GM12874 (cell line): Measurements from ENCODE around the gene FHIT.

ENCODE experiments used
- TF ChIP-seq, protein P1 (sequence below): IDR thresholded peaks from 2 replicates; pipeline ENCODE4 v1.5.1; 2011; ENCODE audit warnings: low read depth, mild to moderate bottlenecking, control low read depth, low read length, moderate library complexity; ENCODE audit not compliant: insufficient read depth

Gene FHIT

DNA sequence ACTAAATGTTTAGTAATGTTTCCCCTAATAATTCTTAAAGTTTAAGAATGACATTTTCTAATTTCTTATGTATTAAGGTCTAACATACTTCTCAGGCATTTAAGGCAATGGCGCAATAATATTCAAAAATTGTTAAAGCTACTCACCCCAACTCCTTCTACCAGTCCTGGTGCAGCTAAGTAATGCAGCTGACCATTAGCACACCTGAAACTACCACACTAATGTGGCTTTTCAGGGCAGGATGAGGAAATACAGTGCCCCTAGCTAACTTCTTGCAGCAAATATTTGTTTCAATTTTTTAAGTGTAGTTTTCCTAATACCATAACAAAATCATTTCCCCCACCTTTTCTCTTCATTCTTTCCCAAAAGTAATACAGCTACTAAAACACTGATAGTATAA is 827.7 kb downstream of the FHIT start:
- TF ChIP-seq, protein P1, sequence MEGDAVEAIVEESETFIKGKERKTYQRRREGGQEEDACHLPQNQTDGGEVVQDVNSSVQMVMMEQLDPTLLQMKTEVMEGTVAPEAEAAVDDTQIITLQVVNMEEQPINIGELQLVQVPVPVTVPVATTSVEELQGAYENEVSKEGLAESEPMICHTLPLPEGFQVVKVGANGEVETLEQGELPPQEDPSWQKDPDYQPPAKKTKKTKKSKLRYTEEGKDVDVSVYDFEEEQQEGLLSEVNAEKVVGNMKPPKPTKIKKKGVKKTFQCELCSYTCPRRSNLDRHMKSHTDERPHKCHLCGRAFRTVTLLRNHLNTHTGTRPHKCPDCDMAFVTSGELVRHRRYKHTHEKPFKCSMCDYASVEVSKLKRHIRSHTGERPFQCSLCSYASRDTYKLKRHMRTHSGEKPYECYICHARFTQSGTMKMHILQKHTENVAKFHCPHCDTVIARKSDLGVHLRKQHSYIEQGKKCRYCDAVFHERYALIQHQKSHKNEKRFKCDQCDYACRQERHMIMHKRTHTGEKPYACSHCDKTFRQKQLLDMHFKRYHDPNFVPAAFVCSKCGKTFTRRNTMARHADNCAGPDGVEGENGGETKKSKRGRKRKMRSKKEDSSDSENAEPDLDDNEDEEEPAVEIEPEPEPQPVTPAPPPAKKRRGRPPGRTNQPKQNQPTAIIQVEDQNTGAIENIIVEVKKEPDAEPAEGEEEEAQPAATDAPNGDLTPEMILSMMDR, result no peak

DNA sequence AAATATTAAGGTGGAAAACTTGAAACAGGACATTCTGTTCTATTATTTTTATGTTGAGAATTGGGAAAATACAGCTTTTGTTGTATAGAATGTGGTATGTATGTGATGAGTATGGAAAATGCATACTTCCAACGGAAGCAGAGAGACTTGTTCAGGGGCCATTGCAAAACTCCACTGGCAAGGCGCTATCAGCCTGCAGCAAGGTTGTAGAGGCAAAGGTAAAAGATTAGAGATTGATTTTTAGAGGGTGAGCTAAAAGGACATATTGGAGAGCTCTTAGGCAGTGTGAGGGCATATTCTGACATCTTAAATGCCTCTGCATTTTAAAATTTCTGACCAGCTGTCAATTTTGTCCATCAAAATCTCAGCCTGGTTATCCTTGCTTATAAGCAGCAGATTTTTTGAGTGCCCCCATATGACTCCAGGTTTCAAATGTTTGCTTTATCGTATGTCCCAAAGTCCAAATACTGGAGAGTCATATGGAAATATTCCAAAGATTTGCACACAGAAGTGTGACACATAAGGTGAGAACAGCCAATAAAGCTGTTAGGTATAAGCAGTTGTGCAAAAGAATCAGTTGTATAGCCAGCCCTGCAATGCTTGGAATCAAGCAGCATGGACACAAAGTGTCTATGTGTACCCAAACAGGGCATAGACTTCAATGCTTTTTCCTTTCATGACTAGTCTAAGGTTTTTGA is 829.4 kb downstream of the FHIT start:
- TF ChIP-seq, protein P1, result no peak

DNA sequence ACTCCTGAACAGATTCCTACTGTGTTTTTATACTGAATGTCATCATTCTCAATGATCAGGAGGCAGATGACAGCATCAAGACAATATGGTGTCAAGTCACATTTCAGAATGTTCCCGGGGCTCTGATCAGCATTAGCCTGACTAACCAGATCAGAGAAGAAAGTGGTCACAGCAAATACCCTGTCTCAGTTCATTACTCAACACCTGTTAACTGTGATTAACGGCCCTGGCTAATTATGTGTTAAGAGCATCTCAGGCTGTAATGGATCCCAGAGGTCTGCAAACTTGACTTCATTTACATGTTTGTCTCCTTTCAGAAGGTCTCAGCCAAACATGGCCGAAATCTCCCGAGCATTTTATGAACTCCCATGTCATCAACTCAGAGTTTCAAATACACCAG is 833.7 kb downstream of the FHIT start:
- TF ChIP-seq, protein P1, result no peak

DNA sequence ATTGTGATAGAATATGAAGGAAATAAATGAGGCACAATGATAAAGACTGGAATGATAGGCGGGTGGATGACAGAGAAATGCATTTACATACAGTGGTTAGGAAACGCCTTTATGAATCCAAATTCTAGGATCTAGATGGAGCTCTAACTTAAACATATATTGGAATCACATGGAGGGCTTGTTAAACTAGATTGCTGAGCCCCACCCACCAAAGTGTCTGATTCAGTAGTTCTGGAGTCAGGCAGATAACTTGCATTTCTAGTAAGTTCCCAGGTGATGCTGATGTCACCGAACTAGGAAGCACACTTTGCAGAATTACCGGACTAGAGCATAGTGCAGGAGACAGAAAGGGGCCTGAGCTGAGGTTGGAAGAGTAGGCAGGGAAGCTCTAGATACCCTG is 837.2 kb downstream of the FHIT start:
- TF ChIP-seq, protein P1, result no peak

DNA sequence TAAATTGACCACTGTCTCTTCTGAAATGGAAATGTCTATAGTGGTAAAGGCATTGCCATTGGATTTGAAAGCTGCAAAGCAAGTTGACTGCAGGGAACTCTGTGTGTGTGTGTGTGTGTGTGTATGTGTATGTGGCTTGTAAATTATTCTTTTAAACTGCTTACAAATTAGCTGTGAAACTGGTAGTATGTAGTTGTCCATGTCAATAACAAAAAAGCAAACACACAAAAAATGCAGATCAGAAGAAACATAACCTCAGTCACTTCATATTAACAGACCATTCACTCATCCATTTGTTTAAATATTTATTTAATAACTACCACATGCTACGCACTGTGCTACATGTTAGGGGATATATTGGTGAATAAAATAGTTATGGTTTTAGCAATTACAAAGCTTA is 837.7 kb downstream of the FHIT start:
- TF ChIP-seq, protein P1, result no peak

DNA sequence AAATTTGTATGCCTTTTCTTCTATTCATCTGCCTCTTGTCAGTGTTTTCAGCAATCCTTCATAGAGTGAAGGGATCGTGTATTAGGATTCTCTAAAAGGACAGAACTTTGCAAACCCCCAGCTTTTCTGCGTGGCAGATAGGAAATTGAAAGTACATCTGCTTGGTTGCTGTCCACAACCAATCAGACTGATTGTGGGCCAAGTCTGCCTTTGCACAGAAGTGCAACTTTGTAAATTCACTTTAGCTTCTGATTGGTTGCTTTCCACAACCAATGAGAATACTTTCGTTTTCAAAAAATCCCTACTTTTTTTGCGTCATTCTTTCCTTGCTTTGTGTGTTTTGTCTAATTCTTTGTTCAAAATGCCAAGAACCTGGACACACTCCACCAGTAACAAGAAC is 847.4 kb downstream of the FHIT start:
- TF ChIP-seq, protein P1, result no peak

DNA sequence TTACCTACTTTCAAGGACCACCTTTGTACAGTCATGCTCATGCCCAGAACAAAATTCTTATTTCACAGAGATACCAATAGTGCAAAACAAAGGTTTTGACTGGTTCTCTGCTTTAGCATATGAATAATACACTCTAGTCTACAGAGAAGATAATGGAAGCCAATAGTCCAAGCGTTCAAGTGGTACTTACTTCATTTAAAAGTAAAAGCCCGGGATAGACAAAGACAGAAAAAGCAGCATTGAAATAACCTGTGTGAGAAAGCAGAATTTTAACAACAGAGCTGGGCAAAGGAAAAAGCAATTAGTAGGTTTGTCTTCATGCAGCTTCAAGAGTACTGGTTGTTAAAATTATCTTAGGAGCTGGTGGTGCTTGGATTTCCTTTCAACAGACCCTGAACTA is 848.3 kb downstream of the FHIT start:
- TF ChIP-seq, protein P1, result no peak
